Measurements from ENCODE around the gene FRMD8.

GRCh38 chr11:65357856-65358356, 28.5 kb upstream of the FRMD8 start:
- TF ChIP-seq POLR2A (IDR thresholded peaks at IDR 0.05; ENCODE audit: low read depth, low read length): no peak
- no peak for TF ChIP-seq POLR2AphosphoS5 (IDR thresholded peaks at IDR 0.05; ENCODE audit: low read depth, low read length)
